GM06990 (cell line): Measurements from ENCODE around the gene PRKAG1.

Experiments
- DNase-seq: peaks from one replicate; pipeline ENCODE4 v3.0.0-alpha.2; 2011; ENCODE audit not compliant: insufficient read length; ENCODE audit errors: extremely low read depth
- H3K27me3 ChIP-seq: replicated peaks from 2 replicates; pipeline ENCODE4 v1.6.0; 2011; ENCODE audit warnings: low read length; ENCODE audit not compliant: control insufficient read depth, insufficient read depth
- H3K36me3 ChIP-seq: 2 replicates; pipeline ENCODE4 v1.5.1; 2011; ENCODE audit warnings: low read length; ENCODE audit not compliant: control insufficient read depth, insufficient read depth
- H3K4me3 ChIP-seq: replicated peaks from 2 replicates; pipeline ENCODE4 v1.5.1; 2011; ENCODE audit warnings: low read depth, mild to moderate bottlenecking, control low read depth, low read length
- CTCF ChIP-seq: IDR thresholded peaks from 2 replicates; pipeline ENCODE4 v1.5.1; 2011; ENCODE audit warnings: low read length, control low read depth, mild to moderate bottlenecking, inconsistent platforms; ENCODE audit not compliant: insufficient read depth, poor library complexity, severe bottlenecking

Gene PRKAG1

GRCh38 chr12:49010092-49010668 is 8.4 kb downstream of the PRKAG1 start:
- TF ChIP-seq CTCF = no peak
- no peak for DNase-seq
- H3K36me3 ChIP-seq = peaks cover 7% of the 10 kb centered on the region
- H3K27me3 ChIP-seq = no peaks in the 10 kb centered on the region
- H3K4me3 ChIP-seq = no peak overlapping the region

- no peak for DNase-seq
- peaks cover 11% of the 10 kb centered on the region for H3K36me3 ChIP-seq
- H3K4me3 ChIP-seq = no peak overlapping the region
- no peaks in the 10 kb centered on the region for H3K27me3 ChIP-seq
- no peak for TF ChIP-seq CTCF
Observed at GRCh38 chr12:49008943-49009342, 9.6 kb downstream of the PRKAG1 start.

- Histone ChIP-seq H3K4me3 (no peak overlapping the region), H3K36me3 (peaks cover 21% of the 10 kb centered on the region), H3K27me3 (peaks cover 1% of the 10 kb centered on the region; the same call in 1 of the 2 replicates)
- no peak for DNase-seq
- no peak for TF ChIP-seq CTCF
Observed at GRCh38 chr12:49000346-49000745, 18.2 kb downstream of the PRKAG1 start.

GRCh38 chr12:48999371-49000131 is 19.0 kb downstream of the PRKAG1 start, which contains the start of gene DDN:
Gene DDN, minus strand, starts transcription at chr12:48999375. Its CDS starts 88 bp downstream, at chr12:48999287.
- peak within 1 kb of the TSS; percentile 61 for H3K4me3 ChIP-seq
- H3K27me3 ChIP-seq = peaks cover 1% of the 10 kb centered on the region; the same call in 1 of the 2 replicates
- peaks cover 17% of the 10 kb centered on the region for H3K36me3 ChIP-seq
- peak; percentile 82 for DNase-seq
- TF ChIP-seq CTCF = peak; percentile 20

- H3K36me3 ChIP-seq = peaks cover 14% of the 10 kb centered on the region
- H3K4me3 ChIP-seq = peak overlapping the region; percentile 61
- no peak for DNase-seq
- H3K27me3 ChIP-seq = peaks cover 1% of the 10 kb centered on the region
- TF ChIP-seq CTCF = no peak
Observed at GRCh38 chr12:48998497-48999353, 19.9 kb downstream of the PRKAG1 start.
